Left colon (tissue), 2 donors: ENCODE data around the gene MED12L. TPM values are rescaled to one million over a fixed set of nuclear protein-coding genes. Genes with fewer than 3 reads are reported as not detected.

ENCODE experiments used
- ATAC-seq: fragments of 200-7000 bp; cut with Tn5 transposase; one replicate; pipeline ENCODE4 v1.9.1; 2020; ENCODE audit warnings: mild to moderate bottlenecking, moderate library complexity
- DNase-seq, 2 donors: peaks; one replicate each; pipeline ENCODE4 v3.0.0-alpha.2; 2020
- intact Hi-C, 2 donors: fragments of 100-400 bp; cut with DNase I in 1 of 2; cut with micrococcal nuclease in 1 of 2; formaldehyde crosslinking; loops; one replicate each; pipeline versions ENCODE4 v1.11.2 to v1.14.0; 2022; cut with DNase I, micrococcal nuclease
- total RNA-seq, 2 donors: library from RNA; stranded (reverse); fragmentation: NEBNext Ultra II Directional; extraction: Animal tissue kit (Norgen Biotek cat#: 25700); gene quantifications; one replicate each; pipeline ENCODE4 v1.2.1, GENCODE V29; 2021
- donor health status: DM: no; HTN: no; CAD: no.
- donor health status: DM: yes; HTN: yes; CAD: no.

Gene MED12L
- total RNA-seq, 2 donors from 2014 or later = 0.37 to 0.45 TPM

- no peak for ATAC-seq
- DNase-seq = no peak
- intact Hi-C loops = no loop called here
These were observed 179.7 kb downstream of the MED12L start for GRCh38 chr3:151265166-151265565.

- DNase-seq (peak in 1 of 2 donors; percentile 16), ATAC-seq (no peak)
- intact Hi-C loops = no loop called here
These were observed 180.4 kb downstream of the MED12L start for GRCh38 chr3:151265866-151266265.

- intact Hi-C loops = no loop called here
- DNase-seq (no peak), ATAC-seq (no peak)
These were observed 181.6 kb downstream of the MED12L start for GRCh38 chr3:151267066-151267465.

GRCh38 chr3:151268267-151269235 lies 183.1 kb downstream of the MED12L start:
- ATAC-seq (no peak), DNase-seq (no peak)
- intact Hi-C loops = no loop called here

GRCh38 chr3:151269631-151270030 lies 184.2 kb downstream of the MED12L start:
- DNase-seq = no peak
- ATAC-seq = no peak
- intact Hi-C loops = no loop called here

GRCh38 chr3:151275091-151275490 lies 189.6 kb downstream of the MED12L start:
- DNase-seq = no peak
- intact Hi-C loops = no loop called here
- ATAC-seq = no peak

- intact Hi-C loops = no loop called here
- DNase-seq (no peak), ATAC-seq (no peak)
These were observed 190.7 kb downstream of the MED12L start for GRCh38 chr3:151276038-151276686.

- intact Hi-C loops = no loop called here
- DNase-seq (no peak), ATAC-seq (no peak)
These were observed 191.2 kb downstream of the MED12L start for GRCh38 chr3:151276687-151277042.

GRCh38 chr3:151278230-151278629 lies 192.8 kb downstream of the MED12L start, which contains the start of gene P2RY14:
TSS of gene P2RY14 (minus strand) at chr3:151278542. CDS start at chr3:151214316, 64,226 bp downstream.
- ATAC-seq (no peak), DNase-seq (no peak)
- intact Hi-C loops = no loop called here

- ATAC-seq = no peak
- DNase-seq = no peak
- intact Hi-C loops = loop anchor here (2.0 to 10.0 kb wide), 3 partner anchors 51 to 114 kb away; no protein-coding TSS in a partner anchor
These were observed 196.3 kb downstream of the MED12L start for GRCh38 chr3:151281671-151282324.

- intact Hi-C loops = loop anchor here (5.0 to 10.0 kb wide), 2 partner anchors 58 to 116 kb away; no protein-coding TSS in a partner anchor
- DNase-seq = no peak
- peak; percentile 59 for ATAC-seq
These were observed 197.5 kb downstream of the MED12L start for GRCh38 chr3:151282921-151283320.

GRCh38 chr3:151283387-151283786 lies 197.9 kb downstream of the MED12L start:
- intact Hi-C loops = loop anchor here (5.0 to 10.0 kb wide), 2 partner anchors 59 to 116 kb away; no protein-coding TSS in a partner anchor
- ATAC-seq (no peak), DNase-seq (no peak)

- no peak for DNase-seq
- peak; percentile 69 for ATAC-seq
- intact Hi-C loops = loop anchor here (5.0 to 10.0 kb wide), 2 partner anchors 59 to 117 kb away; no protein-coding TSS in a partner anchor
These were observed 198.5 kb downstream of the MED12L start for GRCh38 chr3:151283907-151284461.

GRCh38 chr3:151285940-151286339 lies 200.5 kb downstream of the MED12L start:
- DNase-seq (no peak), ATAC-seq (no peak)
- intact Hi-C loops = loop anchor here in 1 of 2 donors (10.0 kb wide), 1 partner anchor 61 kb away; no protein-coding TSS in a partner anchor

- ATAC-seq (no peak), DNase-seq (no peak)
- intact Hi-C loops = loop anchor here in 1 of 2 donors (10.0 kb wide), 1 partner anchor 65 kb away; no protein-coding TSS in a partner anchor
These were observed 204.0 kb downstream of the MED12L start for GRCh38 chr3:151289445-151289844.

GRCh38 chr3:151290673-151291072 lies 205.2 kb downstream of the MED12L start:
- no peak for ATAC-seq
- intact Hi-C loops = no loop called here
- no peak for DNase-seq

GRCh38 chr3:151293127-151293526 lies 207.7 kb downstream of the MED12L start:
- intact Hi-C loops = no loop called here
- ATAC-seq (no peak), DNase-seq (no peak)

- intact Hi-C loops = no loop called here
- ATAC-seq = no peak
- no peak for DNase-seq
These were observed 210.8 kb downstream of the MED12L start for GRCh38 chr3:151296226-151296625.

GRCh38 chr3:151297429-151297828 lies 212.0 kb downstream of the MED12L start:
- no peak for DNase-seq
- no peak for ATAC-seq
- intact Hi-C loops = no loop called here
